Common myeloid progenitor, CD34-positive (primary cell): ENCODE results near the gene CRTC1.
A peak's percentile ranks its signal among the peaks of the same experiment; 100 is the strongest.
"Not testable (repeated sequence)": the region's sequence is repeated elsewhere in the genome, so short reads cannot be mapped to it uniquely, and the experiment has no call there.

ENCODE experiments used
- CTCF ChIA-PET: fragments of 350-600 bp; sonication (Branson Sonifier 250); formaldehyde crosslinking; loops from one replicate; lab custom pipeline; 2021; ENCODE audit warnings: antibody characterized with exemption; lab: Charles Lee
- POLR2A ChIA-PET: fragments of 350-600 bp; sonication (Branson Sonifier 250); formaldehyde crosslinking; loops from one replicate; lab custom pipeline; 2021; ENCODE audit warnings: antibody characterized with exemption; lab: Charles Lee
- DNase-seq, 3 donors: peaks; one replicate each; pipeline versions ENCODE4 v3.0.0 to v3.0.0-alpha.2; 2013
- H3K27ac ChIP-seq, 2 experiments: 1 replicate in 1 of 2; 2 replicates in 1 of 2; pipeline ENCODE4 v1.7.0; 2013; ENCODE audit warnings: inconsistent platforms in 2 of 2, low read length in 2 of 2, mild to moderate bottlenecking in 2 of 2, low read depth in 1 of 2, moderate library complexity in 1 of 2; ENCODE audit not compliant: severe bottlenecking in 2 of 2, insufficient read depth in 1 of 2, poor library complexity in 1 of 2
- H3K27me3 ChIP-seq, 5 experiments: replicated peaks in 2 of 5; 1 replicate in 3 of 5; 2 replicates in 2 of 5; pipeline versions ENCODE4 v1.6.1 to v1.7.0; 2013; ENCODE audit warnings: low read length in 4 of 5, mild to moderate bottlenecking in 2 of 5, moderate library complexity in 2 of 5, inconsistent platforms in 1 of 5; ENCODE audit not compliant: insufficient read depth in 5 of 5, control insufficient read depth in 4 of 5
- H3K36me3 ChIP-seq, 4 experiments: 1 replicate in 2 of 4; 2 replicates in 2 of 4; pipeline versions ENCODE4 v1.6.1 to v1.7.0; 2013; ENCODE audit warnings: low read length in 3 of 4, control low read depth in 1 of 4, mild to moderate bottlenecking in 1 of 4; ENCODE audit not compliant: control insufficient read depth in 4 of 4, insufficient read depth in 4 of 4
- H3K4me1 ChIP-seq, 4 experiments: 1 replicate in 3 of 4; 2 replicates in 1 of 4; pipeline versions ENCODE4 v1.6.1 to v1.7.1; 2013; ENCODE audit warnings: low read length in 3 of 4, mild to moderate bottlenecking in 3 of 4, control low read depth in 1 of 4, inconsistent platforms in 1 of 4, moderate library complexity in 1 of 4; ENCODE audit not compliant: control insufficient read depth in 4 of 4, insufficient read depth in 4 of 4; ENCODE audit errors: control extremely low read depth in 1 of 4
- H3K4me3 ChIP-seq, 7 experiments: 1 replicate in 4 of 7; 2 replicates in 3 of 7; pipeline versions ENCODE4 v1.5.1 to v1.7.0; 2013; ENCODE audit warnings: mild to moderate bottlenecking in 7 of 7, low read length in 6 of 7, moderate library complexity in 6 of 7, inconsistent platforms in 2 of 7, low read depth in 2 of 7, control low read depth in 1 of 7; ENCODE audit not compliant: insufficient read depth in 4 of 7, control insufficient read depth in 1 of 7; ENCODE audit errors: extremely low read depth in 1 of 7
- H3K9me3 ChIP-seq, 5 experiments: 1 replicate in 4 of 5; 2 replicates in 1 of 5; pipeline versions ENCODE4 v1.6.1 to v1.7.1; 2013; ENCODE audit warnings: low read length in 4 of 5, mild to moderate bottlenecking in 2 of 5, inconsistent platforms in 1 of 5, low read depth in 1 of 5, moderate library complexity in 1 of 5; ENCODE audit not compliant: control insufficient read depth in 4 of 5, insufficient read depth in 2 of 5; ENCODE audit errors: control extremely low read depth in 1 of 5
- WGBS: methylation state at CpG from one replicate; pipeline ENCODE4 v1.1.5; 2013; ENCODE audit not compliant: insufficient coverage; 5-methylcytosine and 5-hydroxymethylcytosine counted together

CRTC1 gene

GRCh38 chr19:18726846-18727245, 43.4 kb downstream of the CRTC1 start:
- no peak for DNase-seq
- Histone ChIP-seq H3K27ac (no peak overlapping the region), H3K4me1 (peaks cover 0 to 9% (median 7%) of the 10 kb centered on the region in 4 experiments), H3K9me3 (no peaks in the 10 kb centered on the region), H3K27me3 (no peaks in the 10 kb centered on the region), H3K36me3 (no peaks in the 10 kb centered on the region), H3K4me3 (no peak overlapping the region)
- WGBS = 81% methylated on average over 3 of the region's 6 CpGs
- ChIA-PET CTCF (no interaction called here), POLR2A (no interaction called here)

GRCh38 chr19:18727602-18728001, 44.1 kb downstream of the CRTC1 start:
- POLR2A ChIA-PET = interaction anchor here (1.2 kb wide), 1 partner anchor 10 kb away, joined by 3 read pairs; no protein-coding TSS in a partner anchor
- H3K9me3 ChIP-seq, H3K36me3 ChIP-seq, H3K27me3 ChIP-seq, CTCF ChIA-PET, H3K4me3 ChIP-seq, DNase-seq, H3K27ac ChIP-seq: not testable (repeated sequence)
- 87% methylated on average over 4 of the region's 6 CpGs for WGBS
- H3K4me1 ChIP-seq = peaks cover 0 to 11% (median 7%) of the 10 kb centered on the region in 4 experiments

- WGBS = 96% methylated on average over 16 of the region's 18 CpGs
- Histone ChIP-seq H3K27me3 (no peaks in the 10 kb centered on the region), H3K27ac (no peak overlapping the region), H3K36me3 (no peaks in the 10 kb centered on the region), H3K4me1 (peaks cover 0 to 11% (median 7%) of the 10 kb centered on the region in 4 experiments), H3K9me3 (no peaks in the 10 kb centered on the region), H3K4me3 (no peak overlapping the region)
- CTCF ChIA-PET = no interaction called here
- DNase-seq = no peak
- POLR2A ChIA-PET = interaction anchor here (0.6 kb wide), 1 partner anchor 26 kb away, joined by 3 read pairs; no protein-coding TSS in a partner anchor
These were observed 46.6 kb downstream of the CRTC1 start for GRCh38 chr19:18729933-18730530.

- Histone ChIP-seq H3K4me1 (peaks cover 0 to 11% (median 7%) of the 10 kb centered on the region in 4 experiments), H3K27ac (no peak overlapping the region), H3K36me3 (no peaks in the 10 kb centered on the region), H3K9me3 (no peaks in the 10 kb centered on the region), H3K27me3 (no peaks in the 10 kb centered on the region), H3K4me3 (no peak overlapping the region)
- peak in 2 of 3 donors; percentile 21 to 29 for DNase-seq
- POLR2A ChIA-PET = interaction anchor here (0.6 kb wide), 1 partner anchor 27 kb away, joined by 3 read pairs; no protein-coding TSS in a partner anchor
- CTCF ChIA-PET = no interaction called here
- 93% methylated on average over 10 of the region's 11 CpGs for WGBS
These were observed 47.5 kb downstream of the CRTC1 start for GRCh38 chr19:18730885-18731513.

- CTCF ChIA-PET = no interaction called here
- peak; percentile 14 to 54 (median 38) for DNase-seq
- Histone ChIP-seq H3K9me3 (no peaks in the 10 kb centered on the region), H3K27me3 (no peaks in the 10 kb centered on the region), H3K36me3 (no peaks in the 10 kb centered on the region), H3K27ac (no peak overlapping the region), H3K4me1 (peaks cover 0 to 11% (median 7%) of the 10 kb centered on the region in 4 experiments), H3K4me3 (no peak overlapping the region)
- 43% methylated on average over 11 of the region's 15 CpGs for WGBS
- POLR2A ChIA-PET = interaction anchor here (0.7 kb wide), 1 partner anchor 38 kb away, joined by 3 read pairs; no protein-coding TSS in a partner anchor
These were observed 48.1 kb downstream of the CRTC1 start for GRCh38 chr19:18731562-18732008.

GRCh38 chr19:18733196-18733647, 49.7 kb downstream of the CRTC1 start:
- Histone ChIP-seq H3K9me3 (no peaks in the 10 kb centered on the region), H3K36me3 (no peaks in the 10 kb centered on the region), H3K27me3 (no peaks in the 10 kb centered on the region), H3K4me3 (no peak overlapping the region), H3K27ac (no peak overlapping the region), H3K4me1 (peaks cover 0 to 11% (median 7%) of the 10 kb centered on the region in 4 experiments)
- WGBS = 87% methylated on average over 10 of the region's 11 CpGs
- peak in 1 of 3 donors; percentile 4 for DNase-seq
- CTCF ChIA-PET = interaction anchor here (0.7 to 1.2 kb wide), 2 partner anchors 9 to 283 kb away, joined by 3 to 4 read pairs; no protein-coding TSS in a partner anchor
- POLR2A ChIA-PET = no interaction called here
